HEK293T (cell line): ENCODE results near the gene PLOD2.

Experiments
- L3MBTL2 ChIP-seq: fragments of 450-650 bp; conservative IDR thresholded peaks from 2 replicates; pipeline ENCODE4 v1.6.1; 2016; ENCODE audit warnings: mild to moderate bottlenecking
- NFRKB ChIP-seq: fragments of 450-650 bp; IDR thresholded peaks from 2 replicates; pipeline ENCODE4 v1.6.1; 2016; ENCODE audit warnings: mild to moderate bottlenecking, moderate library complexity
- SP1 ChIP-seq: fragments of 450-650 bp; IDR thresholded peaks from 2 replicates; pipeline ENCODE4 v1.6.1; 2017
- SUZ12 ChIP-seq: fragments of 450-650 bp; IDR thresholded peaks from 2 replicates; pipeline ENCODE4 v1.6.1; 2016; ENCODE audit warnings: mild to moderate bottlenecking
- TARDBP ChIP-seq: fragments of 450-650 bp; IDR thresholded peaks from 2 replicates; pipeline ENCODE4 v1.6.1; 2016

GRCh38 chr3:146184241-146185015 is 23.4 kb upstream of the PLOD2 start:
- TF ChIP-seq NFRKB: no peak
- TF ChIP-seq L3MBTL2: no peak
- TF ChIP-seq SUZ12: no peak
- no peak for TF ChIP-seq SP1
- no peak for TF ChIP-seq TARDBP
